Upper lobe of right lung (tissue), 1 donor: ENCODE measurements around the gene DPP6. TPM values are rescaled to one million over a fixed set of nuclear protein-coding genes. Genes with fewer than 3 reads are reported as not detected.

ENCODE experiments used
- ATAC-seq: fragments of 200-7000 bp; cut with Tn5 transposase; one replicate; pipeline ENCODE4 v1.9.1; 2020; ENCODE audit warnings: mild to moderate bottlenecking, moderate library complexity
- DNase-seq: peaks from one replicate; pipeline ENCODE4 v3.0.0-alpha.2; 2020
- H3K27ac ChIP-seq: fragments of 200-600 bp; one replicate; pipeline ENCODE4 v1.8.0; 2022
- H3K27me3 ChIP-seq: fragments of 200-600 bp; one replicate; pipeline ENCODE4 v1.8.0; 2022; ENCODE audit warnings: mild to moderate bottlenecking
- H3K36me3 ChIP-seq: fragments of 200-600 bp; one replicate; pipeline ENCODE4 v1.8.0; 2022
- H3K4me1 ChIP-seq: fragments of 200-600 bp; one replicate; pipeline ENCODE4 v1.8.0; 2022
- H3K4me3 ChIP-seq: fragments of 200-600 bp; one replicate; pipeline ENCODE4 v1.8.0; 2022; ENCODE audit warnings: mild to moderate bottlenecking
- H3K9me3 ChIP-seq: fragments of 200-600 bp; one replicate; pipeline ENCODE4 v1.8.0; 2022
- CTCF ChIP-seq: fragments of 200-600 bp; IDR thresholded peaks from one replicate; pipeline ENCODE4 v1.8.0; 2022; ENCODE audit warnings: antibody characterized with exemption
- intact Hi-C: fragments of 100-400 bp; cut with DNase I; formaldehyde crosslinking; loops from one replicate; pipeline ENCODE4 v1.11.0; 2022
- total RNA-seq: library from RNA; stranded (reverse); fragmentation: NEBNext Ultra II Directional; extraction: Animal tissue kit (Norgen Biotek cat#: 25700); gene quantifications from one replicate; pipeline ENCODE4 v1.2.1, GENCODE V29; 2021
- donor health status: DM: no; HTN: yes; CAD: no; lungs with severe emphysema.

The DPP6 gene
- total RNA-seq, 1 donor from 2014 or later, result 1.6 TPM

- ATAC-seq, result no peak
- TF ChIP-seq CTCF, result no peak
- H3K27ac ChIP-seq, result no peak overlapping the region
Measured at GRCh38 chr7:154937837-154938236, 885.6 kb downstream of the DPP6 start.

GRCh38 chr7:154942691-154943090, 890.5 kb downstream of the DPP6 start:
- Histone ChIP-seq H3K4me1 (no peaks in the 10 kb centered on the region), H3K4me3 (no peak overlapping the region), H3K27me3 (no peaks in the 10 kb centered on the region), H3K36me3 (peaks cover 48% of the 10 kb centered on the region), H3K27ac (no peak overlapping the region), H3K9me3 (no peaks in the 10 kb centered on the region)
- DNase-seq (no peak), ATAC-seq (no peak)
- TF ChIP-seq CTCF, result no peak
- intact Hi-C loops, result no loop called here

More at GRCh38 chr7:154937837-154938236, 885.6 kb downstream of the DPP6 start:
- Histone ChIP-seq H3K9me3 (no peaks in the 10 kb centered on the region), H3K4me3 (no peak overlapping the region), H3K36me3 (peaks cover 2% of the 10 kb centered on the region), H3K4me1 (no peaks in the 10 kb centered on the region), H3K27me3 (no peaks in the 10 kb centered on the region)
- no peak for DNase-seq
- intact Hi-C loops, result no loop called here
